GM19324 (cell line): ENCODE data around the gene ZNF738.
"Not testable (repeated sequence)": the region's sequence is repeated elsewhere in the genome, so short reads cannot be mapped to it uniquely, and the experiment has no call there.

Experiments
- ATAC-seq: cut with Tn5 transposase; IDR thresholded peaks from one replicate; pipeline ENCODE4 v1.9.1; 2021; ENCODE audit warnings: mild to moderate bottlenecking, moderate library complexity; ENCODE audit not compliant: unreplicated experiment, low FRiP score

Gene ZNF738

DNA sequence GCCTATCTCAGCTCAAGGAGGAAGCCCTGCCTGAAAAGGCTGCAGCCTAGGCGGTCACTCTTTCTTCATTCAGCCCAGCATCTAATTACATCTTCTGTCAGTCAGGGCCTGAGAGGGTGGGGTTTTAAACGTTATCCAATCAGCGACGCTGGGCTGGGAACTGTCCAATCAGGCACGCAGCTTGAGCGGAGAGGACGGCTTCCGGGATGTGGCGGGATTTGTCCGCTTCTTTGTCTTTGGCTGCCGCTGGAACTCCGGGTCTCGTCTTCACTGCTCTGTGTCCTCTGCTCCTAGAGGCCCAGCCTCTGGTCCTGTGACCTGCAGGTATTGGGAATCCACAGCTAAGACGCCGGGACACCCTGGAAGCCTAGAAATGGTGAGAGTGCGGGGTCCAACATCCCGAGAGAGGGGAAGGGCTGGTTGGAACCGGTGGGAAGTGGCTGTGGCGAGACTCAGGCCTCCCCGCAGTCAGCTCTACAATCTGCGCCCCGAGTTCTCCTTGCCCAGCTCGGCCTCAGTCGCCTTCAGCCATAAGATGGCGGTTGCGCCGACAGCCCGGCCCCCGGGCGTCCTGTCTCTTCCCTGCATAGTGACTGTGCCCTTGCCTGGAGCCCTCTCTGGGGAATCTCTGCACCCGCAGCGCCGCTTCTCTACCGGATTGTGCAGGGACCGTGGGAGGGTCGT, at the start of gene ZNF738:
TSS of gene ZNF738 (plus strand) at position 233 of the 684 bp plus-strand sequence. CDS start at position 374, 141 bp downstream.
- peak; percentile 94 for ATAC-seq

DNA sequence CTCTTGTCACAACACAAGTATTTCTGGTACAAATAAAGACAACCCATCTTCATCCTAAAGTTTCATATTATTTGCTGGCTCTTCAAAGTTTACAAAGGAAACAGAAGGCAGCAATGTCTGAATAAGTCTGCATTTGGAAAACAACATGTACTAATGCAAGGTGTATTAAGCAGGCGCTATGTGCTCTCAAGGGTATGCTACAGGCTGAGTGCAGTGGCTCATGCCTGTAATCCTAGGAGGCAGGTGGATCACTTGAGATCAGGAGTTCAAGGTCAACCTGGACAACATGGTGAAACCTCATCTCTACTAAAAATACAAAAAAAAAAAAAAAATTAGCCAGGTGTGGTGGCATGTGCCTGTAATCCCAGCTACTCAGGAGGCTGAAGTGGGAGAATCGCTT, 46.0 kb upstream of the ZNF738 start:
- ATAC-seq, result not testable (repeated sequence)

DNA sequence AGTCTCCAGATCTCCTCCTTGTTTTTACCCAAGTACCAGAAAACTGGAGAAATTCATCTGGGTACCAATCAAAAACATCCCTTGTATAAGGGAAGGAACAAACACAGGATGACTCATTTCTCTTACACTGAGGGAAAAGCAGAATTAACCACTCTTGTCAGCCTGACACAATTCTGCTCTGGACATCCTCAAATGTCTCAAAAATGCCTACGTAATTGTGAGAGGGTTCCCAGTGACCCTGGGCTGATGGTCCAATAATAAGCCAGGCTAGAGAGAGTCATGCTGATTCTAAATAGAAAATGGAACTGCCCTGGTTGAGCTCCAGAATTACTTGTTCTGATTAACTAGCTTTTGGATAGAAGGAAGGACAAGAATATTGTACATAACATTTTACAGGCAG, 44.1 kb upstream of the ZNF738 start:
- ATAC-seq, result no peak

DNA sequence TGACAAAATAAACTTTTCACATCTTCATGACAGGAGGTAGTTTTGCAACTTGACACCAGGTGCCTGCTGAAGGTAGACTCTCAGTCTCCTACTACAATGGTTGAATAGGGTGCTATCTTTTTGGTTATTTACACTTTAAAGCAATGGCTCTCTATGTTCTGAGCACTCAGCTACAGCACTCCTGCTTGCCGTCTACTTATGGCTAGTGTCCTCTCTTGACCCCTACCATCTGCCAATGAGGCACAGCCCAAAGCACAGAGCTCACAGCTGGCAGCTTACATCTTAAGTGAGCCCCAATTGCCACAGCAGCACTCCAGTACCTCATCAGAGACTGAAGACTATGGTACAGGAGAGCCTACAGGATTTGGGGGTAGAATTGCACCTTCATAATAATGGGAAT, 41.0 kb upstream of the ZNF738 start:
- no peak for ATAC-seq

DNA sequence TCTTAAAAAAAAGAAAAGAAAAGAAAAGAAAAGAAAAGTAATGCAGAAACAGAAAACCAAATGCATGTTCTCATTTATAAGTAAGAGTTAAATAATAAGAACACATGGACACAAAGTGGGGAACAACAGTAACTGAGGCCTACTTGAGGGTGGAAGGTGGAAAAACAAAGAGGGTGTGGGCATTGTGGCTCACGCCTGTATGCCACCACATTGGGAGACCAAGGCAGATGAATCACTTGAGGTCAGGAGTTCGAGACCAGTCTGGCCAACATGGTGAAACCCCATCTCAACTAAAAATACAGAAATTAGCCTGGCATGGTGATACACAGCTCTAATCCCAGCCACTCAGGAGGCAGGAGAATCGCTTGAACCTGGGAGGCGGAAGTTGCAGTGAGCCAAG, 37.7 kb upstream of the ZNF738 start:
- no peak for ATAC-seq

DNA sequence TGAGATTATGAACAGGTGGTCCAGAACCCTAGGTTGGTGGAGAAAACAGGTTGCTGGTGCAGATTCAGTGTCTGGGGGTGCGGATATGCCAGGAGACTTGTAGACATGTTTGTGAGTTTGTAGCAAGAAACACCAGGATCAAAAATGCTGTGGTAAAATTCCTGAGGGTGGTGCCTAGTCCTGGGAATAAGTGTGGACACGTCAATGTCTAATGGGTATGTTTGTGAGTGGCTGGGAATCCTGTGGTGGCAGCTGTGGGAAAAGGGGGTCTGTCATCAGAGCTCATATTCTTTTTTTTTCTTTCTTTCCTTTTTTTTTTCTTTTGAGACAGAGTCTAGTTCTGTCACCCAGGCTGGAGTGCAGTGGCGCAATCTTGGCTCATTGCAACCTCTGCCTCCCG, 36.8 kb upstream of the ZNF738 start:
- no peak for ATAC-seq

DNA sequence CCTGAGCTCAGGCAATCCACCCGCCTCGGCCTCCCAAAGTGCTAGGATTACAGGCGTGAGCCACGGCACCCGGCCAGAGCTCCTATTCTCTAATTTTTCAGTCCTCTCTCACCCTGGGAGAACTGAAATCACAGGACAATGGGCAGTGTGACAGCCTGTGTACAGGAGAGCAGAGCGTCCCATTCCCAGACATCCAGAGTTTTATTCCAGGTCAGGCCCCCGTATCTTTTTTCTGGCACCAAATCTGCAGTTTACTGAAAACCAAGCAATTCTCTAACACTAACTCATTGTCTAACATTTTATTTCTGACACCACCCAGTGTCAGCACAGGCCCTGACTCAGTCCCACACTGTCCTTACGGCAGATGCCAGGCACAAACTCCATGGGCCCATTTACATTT, 36.3 kb upstream of the ZNF738 start:
- ATAC-seq, result no peak

DNA sequence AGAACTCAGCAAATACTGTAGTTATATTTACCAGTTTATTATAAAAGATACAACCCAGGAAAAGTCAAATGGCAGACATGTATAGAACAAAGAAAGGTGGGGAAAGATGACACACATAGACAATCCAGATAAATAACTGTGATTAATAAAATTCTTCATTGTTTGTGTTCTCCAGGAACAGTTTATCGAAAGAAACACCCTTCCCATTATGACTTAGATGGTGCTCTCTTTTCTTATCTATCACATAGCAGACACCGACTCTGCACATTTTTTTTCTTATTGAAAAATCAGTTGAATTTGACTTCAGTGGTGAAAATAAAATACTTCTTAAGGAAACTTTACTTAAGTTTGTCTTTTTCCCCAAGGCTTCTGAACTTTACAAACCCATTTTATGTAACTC, 35.8 kb upstream of the ZNF738 start:
- no peak for ATAC-seq

DNA sequence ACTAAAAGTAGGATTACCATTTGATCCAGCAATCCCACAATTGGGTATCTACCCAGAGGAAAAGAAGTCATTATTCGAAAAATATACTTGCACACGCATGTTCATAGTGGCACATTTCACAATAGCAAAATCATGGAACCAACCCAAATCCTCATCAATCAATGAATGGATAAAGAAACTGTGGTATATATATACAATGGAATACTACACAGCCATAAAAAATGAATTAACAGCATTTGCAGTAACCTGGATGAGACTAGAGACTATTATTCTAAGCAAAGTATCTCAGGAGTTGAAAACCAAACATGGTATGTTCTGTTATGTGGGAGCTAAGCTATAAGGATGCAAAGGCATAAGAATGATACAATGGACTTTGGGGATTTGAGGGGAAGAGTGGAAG, 32.6 kb upstream of the ZNF738 start:
- no peak for ATAC-seq

DNA sequence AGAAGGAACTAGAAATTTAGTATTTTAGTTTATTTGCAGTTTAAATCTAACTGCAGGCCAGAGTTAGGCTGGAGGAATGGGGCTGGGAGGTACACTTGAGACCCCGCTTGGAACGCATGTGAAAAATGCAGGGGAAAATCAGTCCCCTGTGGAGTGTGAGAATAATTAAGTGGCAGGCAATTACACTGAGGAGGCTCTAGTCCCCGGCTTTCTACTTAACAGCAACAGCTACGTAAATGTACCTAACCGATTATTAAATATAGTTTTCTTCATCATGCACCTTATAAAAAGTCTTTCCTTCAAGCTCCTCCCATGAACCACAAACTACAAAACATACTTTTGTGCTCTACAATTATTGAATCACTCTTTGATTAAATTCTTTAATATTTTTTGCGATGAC, 30.4 kb upstream of the ZNF738 start:
- no peak for ATAC-seq

DNA sequence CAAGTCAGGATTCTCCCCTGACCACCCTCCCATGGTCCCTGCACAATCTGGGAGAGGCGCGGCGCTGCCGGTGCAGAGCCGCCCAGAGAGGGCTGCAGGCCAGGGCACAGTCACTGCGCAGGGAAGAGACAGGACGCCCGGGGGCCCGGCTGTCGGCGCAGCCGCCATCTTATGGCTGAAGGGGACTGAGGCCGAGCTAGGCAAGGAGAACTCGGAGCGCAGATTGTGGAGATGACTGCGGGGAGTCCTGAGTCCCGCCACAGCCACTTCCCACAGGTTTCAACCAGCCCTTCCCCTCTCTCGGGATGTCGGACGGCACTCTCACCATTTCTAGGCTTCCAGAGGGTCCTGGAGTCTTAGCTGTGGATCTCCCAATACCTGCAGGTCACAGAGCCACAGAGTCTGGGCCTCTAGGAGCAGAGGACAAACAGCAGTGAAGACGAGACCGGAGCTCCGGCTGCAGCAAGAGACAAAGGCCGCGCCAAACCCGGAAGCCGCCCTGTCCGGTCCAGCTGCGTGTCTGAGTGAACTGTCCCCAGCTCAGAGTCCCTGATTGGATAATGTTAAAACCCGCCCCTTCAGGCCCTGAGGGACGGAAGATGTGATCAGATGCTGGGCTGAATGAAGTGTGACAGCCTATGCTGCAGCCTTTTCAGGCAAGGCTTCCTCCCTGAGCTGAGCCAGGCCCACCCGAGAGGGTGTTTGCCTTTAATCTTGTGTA, 29.8 kb upstream of the ZNF738 start, which contains the start of gene ZNF708:
TSS of gene ZNF708 (minus strand) at position 526 of the 721 bp plus-strand sequence. CDS start at position 328, 198 bp downstream.
- peak; percentile 100 for ATAC-seq

DNA sequence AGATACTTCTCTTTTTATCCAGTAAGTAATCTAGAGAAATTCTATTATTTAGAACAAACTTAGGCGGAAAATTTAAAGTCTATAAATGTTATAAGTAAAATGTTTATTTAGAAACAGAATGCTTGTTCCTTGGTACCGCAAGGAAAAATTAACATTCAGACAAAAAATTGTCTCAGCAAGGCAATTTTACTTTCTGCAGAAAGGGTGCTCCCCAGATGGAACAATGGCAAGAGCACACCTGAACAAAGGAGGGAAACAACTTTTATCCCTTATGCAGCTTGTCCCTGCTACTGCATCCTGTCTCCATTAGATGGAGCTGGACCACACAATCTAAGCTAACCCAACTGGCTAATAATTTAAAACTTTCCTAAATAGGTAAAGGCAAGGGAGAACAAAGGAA, 23.1 kb upstream of the ZNF738 start:
- ATAC-seq, result no peak

DNA sequence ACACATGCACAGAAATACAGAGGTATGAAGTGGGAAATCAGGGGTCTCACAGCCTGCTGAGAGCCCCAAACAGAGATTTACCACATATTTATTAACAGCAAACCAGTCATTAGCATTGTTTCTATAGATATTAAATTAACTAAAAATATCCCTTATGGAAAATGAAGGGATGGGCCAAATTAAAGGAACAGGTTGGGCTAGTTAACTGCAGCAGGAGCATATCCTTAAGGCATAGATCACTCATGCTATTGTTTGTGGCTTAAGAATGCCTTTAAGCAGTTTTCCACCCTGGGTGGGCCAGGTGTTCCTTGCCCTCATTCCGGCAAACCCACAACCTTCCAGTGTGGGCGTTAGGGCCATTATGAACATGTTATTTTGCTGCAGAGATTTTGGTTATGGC, 14.0 kb upstream of the ZNF738 start:
- ATAC-seq, result not testable (repeated sequence)

DNA sequence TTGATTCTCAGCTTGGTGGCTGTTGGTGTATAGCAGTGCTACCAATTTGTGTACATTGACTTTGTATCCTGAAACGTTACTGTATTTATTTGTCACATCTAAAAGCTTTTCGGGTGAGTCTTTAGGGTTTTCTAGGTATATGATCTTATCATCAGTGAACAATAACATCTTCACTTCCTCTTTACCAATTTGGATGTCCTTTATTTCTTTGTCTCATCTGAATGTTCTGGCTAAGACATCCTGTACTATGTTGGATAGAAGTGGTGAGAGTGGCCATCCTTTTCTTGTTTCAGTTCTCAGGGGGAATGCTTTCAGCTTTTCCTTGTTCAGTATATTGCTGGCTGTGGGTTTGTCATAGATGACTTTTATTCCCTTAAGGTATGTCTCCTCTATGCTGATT, 6.0 kb upstream of the ZNF738 start:
- ATAC-seq, result no peak

DNA sequence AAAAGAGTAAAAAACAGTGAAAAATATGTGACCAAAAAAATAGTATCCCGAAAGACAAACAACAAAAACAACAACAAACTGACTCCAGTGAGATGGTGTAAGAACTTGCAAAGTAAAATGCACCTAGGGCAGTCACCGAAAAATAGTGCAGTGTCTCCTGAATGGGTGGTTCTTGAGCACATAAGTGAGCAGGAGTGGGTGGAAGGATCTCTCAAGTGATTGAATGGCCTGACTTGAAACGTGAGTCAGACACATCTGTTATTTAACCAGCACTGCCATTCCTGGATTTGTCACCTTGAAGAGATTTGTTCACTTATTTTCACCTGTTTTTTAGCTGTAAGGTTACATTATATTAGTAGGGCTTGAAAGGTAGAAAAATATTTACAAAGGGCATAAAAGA, 3.5 kb downstream of the ZNF738 start:
- ATAC-seq, result no peak

DNA sequence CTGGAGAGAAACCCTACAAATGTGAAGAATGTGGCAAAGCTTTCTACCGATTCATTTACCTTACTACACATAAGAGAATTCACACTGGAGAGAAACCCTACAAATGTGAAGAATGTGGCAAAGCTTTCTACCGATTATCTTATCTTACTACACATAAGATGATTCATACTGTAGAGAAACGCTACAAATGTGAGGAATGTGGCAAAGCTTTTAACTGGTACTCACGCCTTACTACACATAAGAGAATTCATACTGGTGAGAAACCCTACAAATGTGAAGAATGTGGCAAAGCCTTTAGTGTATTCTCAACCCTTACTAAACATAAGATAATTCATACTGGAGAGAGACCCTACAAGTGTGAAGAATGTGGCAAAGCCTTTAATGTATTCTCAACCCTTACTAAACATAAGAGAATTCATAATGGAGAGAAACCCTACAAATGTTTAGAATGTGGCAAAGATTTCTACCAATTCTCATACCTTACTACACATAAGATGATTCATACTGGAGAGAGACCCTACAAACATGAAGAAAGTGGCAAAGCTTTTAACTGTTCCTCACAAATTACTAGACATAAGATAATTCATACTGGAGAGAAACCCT, 25.3 kb downstream of the ZNF738 start:
- ATAC-seq, result no peak

DNA sequence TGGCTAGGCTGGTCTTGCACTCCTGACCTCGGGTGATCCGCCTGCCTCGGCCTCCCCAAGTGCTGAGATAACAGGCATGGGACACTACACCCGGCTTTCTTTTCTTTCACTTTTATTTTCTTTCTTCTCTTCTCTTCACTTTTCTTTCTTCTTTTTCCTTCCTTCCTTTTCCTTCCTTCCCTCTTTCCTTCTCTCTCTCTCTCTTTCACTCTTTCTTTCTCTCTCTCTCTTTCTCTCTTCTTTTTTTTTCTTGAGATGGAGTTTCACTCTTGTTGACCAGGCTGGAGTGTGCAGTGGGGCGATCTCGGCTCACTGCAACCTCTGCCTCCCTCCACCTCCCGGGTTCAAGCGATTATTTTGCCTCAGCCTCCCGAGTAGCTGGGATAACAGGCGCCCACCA, 37.3 kb downstream of the ZNF738 start:
- no peak for ATAC-seq

DNA sequence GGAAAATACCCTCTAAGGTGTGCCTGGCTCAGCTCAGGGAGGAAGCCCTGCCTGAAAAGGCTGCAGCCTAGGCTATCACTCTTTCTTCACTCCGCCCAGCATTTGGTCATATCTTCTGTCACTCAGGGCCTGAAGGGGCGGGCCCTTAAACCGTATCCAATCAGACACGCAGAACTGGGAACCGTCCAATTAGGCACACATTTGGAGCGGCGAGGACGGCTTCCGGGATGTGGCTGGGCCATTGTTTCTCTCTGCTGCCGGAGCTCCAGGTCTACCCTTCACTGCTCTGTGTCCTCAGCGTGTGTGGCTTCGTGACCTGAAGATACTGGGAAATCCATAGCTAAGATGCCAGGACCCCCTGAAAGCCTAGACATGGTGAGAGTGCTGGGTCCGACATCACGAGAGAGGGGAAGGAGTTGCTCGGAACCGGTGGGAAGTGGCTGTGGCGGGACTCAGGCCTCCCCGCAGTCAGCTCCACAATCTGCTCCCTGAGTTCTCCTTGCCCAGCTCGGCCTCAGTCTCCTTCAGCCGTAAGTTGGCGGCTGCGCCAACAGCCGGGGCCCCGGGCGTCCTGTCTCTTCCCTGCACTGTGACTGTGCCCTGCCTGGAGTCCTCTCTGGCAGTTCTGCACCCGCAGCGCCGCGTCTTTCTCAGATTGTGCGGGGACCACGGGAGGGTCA, 38.2 kb downstream of the ZNF738 start, which contains the start of gene ZNF493:
TSS of gene ZNF493 (plus strand) at position 241 of the 680 bp plus-strand sequence. CDS start at position 346, 105 bp downstream.
- ATAC-seq, result peak; percentile 100

DNA sequence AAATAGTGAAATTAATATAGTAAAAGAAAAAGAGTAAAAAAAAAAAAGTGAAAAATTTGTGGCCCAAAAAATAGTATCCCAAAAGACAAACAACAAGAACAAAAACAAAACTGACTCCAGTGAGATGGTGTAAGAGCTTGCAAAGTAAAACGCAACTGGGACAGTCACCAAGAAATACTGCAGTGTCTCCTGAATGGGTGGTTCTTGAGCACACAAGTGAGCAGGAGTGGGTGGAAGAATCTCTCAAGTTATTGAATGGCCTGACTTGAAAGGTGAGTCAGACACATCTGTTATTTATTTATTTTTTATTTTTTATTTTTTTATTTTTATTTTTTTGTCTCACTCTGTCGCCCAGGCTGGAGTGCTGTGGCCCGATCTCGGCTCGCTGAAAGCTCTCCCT, 40.1 kb downstream of the ZNF738 start:
- ATAC-seq, result no peak

DNA sequence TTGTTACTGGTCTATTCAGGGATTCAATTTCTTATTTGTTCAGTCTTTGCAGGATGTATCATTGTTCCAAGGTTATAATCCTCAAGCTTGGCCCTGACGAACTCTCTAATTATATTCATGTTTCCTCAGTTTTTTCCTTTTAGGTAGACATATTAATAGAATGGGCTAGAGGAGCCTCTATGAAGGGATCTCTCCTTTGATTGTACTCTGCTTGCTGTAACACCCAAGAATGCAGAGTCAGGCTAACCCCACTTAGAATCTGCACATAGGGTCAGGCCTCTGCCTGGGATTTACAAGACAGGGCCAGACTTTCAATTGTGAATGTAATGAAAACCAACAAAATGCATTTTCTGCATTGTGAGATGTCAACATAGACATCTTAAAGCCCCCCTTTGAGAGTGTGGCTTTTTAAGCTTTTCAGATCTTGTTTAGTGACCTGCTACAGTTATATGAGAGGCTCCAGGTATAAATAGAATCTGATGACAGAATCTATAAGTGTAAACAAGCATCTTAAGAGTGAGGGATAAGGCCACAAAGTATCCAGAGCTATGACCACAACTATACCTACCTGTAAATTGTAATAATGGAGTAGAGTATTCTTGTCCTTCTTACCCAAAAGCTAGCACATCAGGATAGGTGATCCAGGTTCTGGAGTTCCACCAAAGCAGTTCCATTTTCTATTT, 43.6 kb downstream of the ZNF738 start:
- no peak for ATAC-seq
